Endothelial cell of umbilical vein (primary cell): ENCODE results near the gene PAEP. TPM values are rescaled to one million over a fixed set of nuclear protein-coding genes. Genes with fewer than 3 reads are reported as not detected.

ENCODE experiments used
- BruUV-seq: library from RNA; stranded (reverse); fragments of 400-500 nt; replicated peaks from 2 replicates; lab custom pipeline; 2021; lab: Mats Ljungman, UMichigan
- CTCF ChIA-PET: fragments of 300-600, 350-600 bp; sonication (Branson Sonifier 250); formaldehyde crosslinking; loops from one replicate; lab custom pipeline; 2021; ENCODE audit warnings: antibody characterized with exemption, inconsistent platforms; lab: Charles Lee
- POLR2A ChIA-PET: fragments of 300-600, 350-600 bp; sonication (Branson Sonifier 250); formaldehyde crosslinking; loops from one replicate; lab custom pipeline; 2021; ENCODE audit warnings: antibody characterized with exemption, inconsistent platforms; lab: Charles Lee
- DNase-seq: peaks from one replicate; pipeline ENCODE4 v3.0.0-alpha.2; 2011; ENCODE audit warnings: low read depth, low spot score
- FAIRE-seq: peaks from 2 replicates; lab custom pipeline; 2011; peaks lifted over from hg19 to GRCh38; lab: Jason Lieb, UNC
- H2AFZ ChIP-seq: 2 replicates; pipeline ENCODE4 v1.6.0; 2012; ENCODE audit warnings: low read depth, low read length, control low read depth, inconsistent platforms
- H3K27ac ChIP-seq: 2 replicates; pipeline ENCODE4 v1.5.1; 2011; ENCODE audit warnings: low read depth, mild to moderate bottlenecking, control low read depth, low read length, moderate library complexity; ENCODE audit not compliant: insufficient read depth
- H3K27me3 ChIP-seq, 2 experiments: 2 replicates each; pipeline versions ENCODE4 v1.6.0 to v1.6.1; 2011; ENCODE audit warnings: low read length in 2 of 2, mixed read lengths in 1 of 2; ENCODE audit not compliant: control insufficient read depth in 2 of 2, insufficient read depth in 2 of 2
- H3K36me3 ChIP-seq, 2 experiments: 2 replicates in 1 of 2; 3 replicates in 1 of 2; pipeline ENCODE4 v1.5.1; 2011; ENCODE audit warnings: low read length in 2 of 2, mild to moderate bottlenecking in 1 of 2, moderate library complexity in 1 of 2; ENCODE audit not compliant: control insufficient read depth in 2 of 2, insufficient read depth in 2 of 2; ENCODE audit errors: extremely low read depth in 1 of 2
- H3K4me1 ChIP-seq: 3 replicates; pipeline ENCODE4 v1.5.1; 2011; ENCODE audit warnings: mild to moderate bottlenecking, low read length; ENCODE audit not compliant: control insufficient read depth, insufficient read depth; ENCODE audit errors: extremely low read depth
- H3K4me2 ChIP-seq: 2 replicates; pipeline ENCODE4 v1.6.1; 2011; ENCODE audit warnings: low read length, control low read depth, mixed read lengths; ENCODE audit not compliant: insufficient read depth
- H3K4me3 ChIP-seq, 3 experiments: fragments of 200-600 bp in 1 of 3; sonication (generic), shearing (Covaris generic) in 1 of 3; replicated peaks in 1 of 3; 2 replicates each; pipeline ENCODE4 v1.5.1; 2011 to 2016; ENCODE audit warnings: control low read depth in 3 of 3, low read length in 3 of 3, mild to moderate bottlenecking in 2 of 3, inconsistent platforms in 1 of 3, low read depth in 1 of 3, moderate library complexity in 1 of 3; ENCODE audit not compliant: insufficient read depth in 1 of 3
- H3K79me2 ChIP-seq: 2 replicates; pipeline ENCODE4 v1.6.0; 2012; ENCODE audit warnings: low read length, inconsistent platforms; ENCODE audit not compliant: control insufficient read depth, insufficient read depth
- H3K9ac ChIP-seq: replicated peaks from 2 replicates; pipeline ENCODE3; 2011; ENCODE audit warnings: low read length, control low read depth; ENCODE audit not compliant: insufficient read depth; ENCODE audit errors: extremely low read depth
- H3K9me1 ChIP-seq: replicated peaks from 3 replicates; pipeline ENCODE4 v1.6.0; 2011; ENCODE audit warnings: mild to moderate bottlenecking, low read length; ENCODE audit not compliant: control insufficient read depth, insufficient read depth; ENCODE audit errors: extremely low read depth
- H3K9me3 ChIP-seq: replicated peaks from 2 replicates; pipeline ENCODE4 v1.5.1; 2012; ENCODE audit warnings: low read length, inconsistent platforms; ENCODE audit not compliant: control insufficient read depth, insufficient read depth
- H4K20me1 ChIP-seq: replicated peaks from 2 replicates; pipeline ENCODE3; 2011; ENCODE audit warnings: mild to moderate bottlenecking, low read length; ENCODE audit not compliant: control insufficient read depth, insufficient read depth; ENCODE audit errors: extremely low read depth
- EZH2 ChIP-seq: IDR thresholded peaks from 2 replicates; pipeline ENCODE4 v1.6.1; 2012; ENCODE audit warnings: borderline replicate concordance, low read depth, mild to moderate bottlenecking, moderate library complexity, low read length, inconsistent platforms; ENCODE audit not compliant: severe bottlenecking
- FOS ChIP-seq: IDR thresholded peaks from 2 replicates; pipeline ENCODE4 v1.6.1; 2011; ENCODE audit warnings: mild to moderate bottlenecking, low read length, moderate library complexity, borderline replicate concordance; ENCODE audit not compliant: insufficient read depth
- GATA2 ChIP-seq: IDR thresholded peaks from 2 replicates; pipeline ENCODE4 v1.7.0; 2011; ENCODE audit warnings: low read depth, mild to moderate bottlenecking, moderate library complexity, mixed read lengths, low read length; ENCODE audit not compliant: insufficient read length, insufficient read depth
- JUN ChIP-seq: IDR thresholded peaks from 2 replicates; pipeline ENCODE4 v1.6.1; 2011; ENCODE audit warnings: borderline replicate concordance, low read depth; ENCODE audit not compliant: insufficient read length, insufficient read depth
- MAX ChIP-seq: IDR thresholded peaks from 2 replicates; pipeline ENCODE4 v1.6.1; 2011; ENCODE audit not compliant: insufficient read depth, insufficient read length
- MYC ChIP-seq: IDR thresholded peaks from one replicate; pipeline ENCODE4 v1.6.1; 2011; ENCODE audit warnings: mild to moderate bottlenecking, low read depth, low read length
- POLR2A ChIP-seq: IDR thresholded peaks from 2 replicates; pipeline ENCODE4 v1.6.1; 2012; ENCODE audit warnings: low read depth, mild to moderate bottlenecking, control low read depth, low read length
- POLR2AphosphoS5 ChIP-seq: IDR thresholded peaks from 2 replicates; pipeline ENCODE4 v1.6.1; 2012; ENCODE audit warnings: low read depth, mild to moderate bottlenecking, control low read depth, low read length, moderate library complexity; ENCODE audit not compliant: insufficient read depth
- dilution Hi-C: fragments of 300-500 bp; cut with MboI; formaldehyde crosslinking; loops from one replicate; pipeline ENCODE4 v1.15.0; 2019; ENCODE audit warnings: low sequenced_read_pairs; ENCODE audit not compliant: extremely low pct_ligation_motif_present
- intact Hi-C: fragments of 100-400 bp; cut with micrococcal nuclease; formaldehyde crosslinking; loops from one replicate; pipeline ENCODE4 v1.10.0; 2022
- polyA plus RNA-seq, 4 experiments: library from polyadenylated mRNA; depleted of rRNA in 3 of 4; stranded (reverse) in 3 of 4; unstranded in 1 of 4; fragments of >200 nt; gene quantifications; 2 replicates each; pipeline versions ENCODE4 v1.2.1 to v1.2.3, GENCODE V29; 2011 to 2012; ENCODE audit warnings: missing spikeins in 1 of 4
- total RNA-seq: library from RNA; stranded (reverse); gene quantifications from 2 replicates; pipeline ENCODE4 v1.2.3, GENCODE V29; 2021
- TF ChIP-seq, protein P1 (sequence below), 2 donors: IDR thresholded peaks; 1 replicate in 1 of 2; 2 replicates in 1 of 2; pipeline ENCODE4 v1.5.1; 2011; ENCODE audit warnings: low read length in 2 of 2, mild to moderate bottlenecking in 2 of 2, moderate library complexity in 2 of 2, control low read depth in 1 of 2, inconsistent platforms in 1 of 2, low read depth in 1 of 2; ENCODE audit not compliant: insufficient read depth in 1 of 2; ENCODE audit errors: extremely low read depth in 1 of 2

The PAEP gene
- total and polyA plus RNA-seq, 2 donors (not counting 3 experiments of a cell fraction or from before 2014, with no cell fraction given) = not detected

DNA sequence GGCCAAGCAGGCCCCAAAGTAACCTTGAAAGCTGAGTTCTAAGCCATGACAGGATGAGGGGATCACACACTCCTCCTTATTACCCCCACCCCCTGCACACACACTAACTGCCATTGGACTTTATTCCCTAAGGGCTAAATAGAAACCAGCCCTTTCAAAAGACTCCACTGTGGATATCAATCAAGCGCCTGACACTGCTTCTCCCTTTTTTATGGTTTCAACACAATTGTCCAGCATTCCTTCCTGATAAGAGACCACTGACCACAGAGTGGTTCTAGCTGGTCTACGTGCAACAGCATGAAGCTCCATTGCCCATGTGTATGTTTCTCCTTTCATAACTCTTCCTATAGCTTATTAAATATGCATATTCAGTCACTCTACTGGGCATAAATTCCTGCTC, 34.7 kb downstream of the PAEP start:
- dilution Hi-C loops = no loop called here

More for the DNA sequence above, 34.7 kb downstream of the PAEP start:
- Histone ChIP-seq H3K79me2 (no peaks in the 10 kb centered on the region), H3K4me3 (no peak overlapping the region), H3K9me1 (no peaks in the 10 kb centered on the region), H3K4me1 (no peaks in the 10 kb centered on the region), H4K20me1 (no peaks in the 10 kb centered on the region), H3K27me3 (peaks cover 5 to 26% of the 10 kb centered on the region in 2 experiments), H3K36me3 (no peaks in the 10 kb centered on the region), H3K9ac (no peak overlapping the region), H3K27ac (no peak overlapping the region), H2AFZ (no peak overlapping the region), H3K9me3 (no peaks in the 10 kb centered on the region), H3K4me2 (no peak overlapping the region)
- no TSS peak for BruUV-seq
- no peak for DNase-seq
- ChIA-PET CTCF (interaction anchor here (0.9 to 1.0 kb wide), 2 partner anchors 8 to 91 kb away, joined by 3 read pairs; no protein-coding TSS in a partner anchor), POLR2A (no interaction called here)
- TF ChIP-seq JUN = no peak
- no peak for TF ChIP-seq POLR2A
- TF ChIP-seq, protein P1, sequence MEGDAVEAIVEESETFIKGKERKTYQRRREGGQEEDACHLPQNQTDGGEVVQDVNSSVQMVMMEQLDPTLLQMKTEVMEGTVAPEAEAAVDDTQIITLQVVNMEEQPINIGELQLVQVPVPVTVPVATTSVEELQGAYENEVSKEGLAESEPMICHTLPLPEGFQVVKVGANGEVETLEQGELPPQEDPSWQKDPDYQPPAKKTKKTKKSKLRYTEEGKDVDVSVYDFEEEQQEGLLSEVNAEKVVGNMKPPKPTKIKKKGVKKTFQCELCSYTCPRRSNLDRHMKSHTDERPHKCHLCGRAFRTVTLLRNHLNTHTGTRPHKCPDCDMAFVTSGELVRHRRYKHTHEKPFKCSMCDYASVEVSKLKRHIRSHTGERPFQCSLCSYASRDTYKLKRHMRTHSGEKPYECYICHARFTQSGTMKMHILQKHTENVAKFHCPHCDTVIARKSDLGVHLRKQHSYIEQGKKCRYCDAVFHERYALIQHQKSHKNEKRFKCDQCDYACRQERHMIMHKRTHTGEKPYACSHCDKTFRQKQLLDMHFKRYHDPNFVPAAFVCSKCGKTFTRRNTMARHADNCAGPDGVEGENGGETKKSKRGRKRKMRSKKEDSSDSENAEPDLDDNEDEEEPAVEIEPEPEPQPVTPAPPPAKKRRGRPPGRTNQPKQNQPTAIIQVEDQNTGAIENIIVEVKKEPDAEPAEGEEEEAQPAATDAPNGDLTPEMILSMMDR (IDR thresholded peaks at IDR 0.05; ENCODE audit: extremely low read depth in 1 of 2, insufficient read depth in 1 of 2, low read depth in 1 of 2, low read length in 2 of 2) = no peak
- TF ChIP-seq MYC = no peak
- TF ChIP-seq EZH2 = no peak
- no peak for TF ChIP-seq MAX
- TF ChIP-seq GATA2 = no peak
- no peak for TF ChIP-seq FOS
- TF ChIP-seq POLR2AphosphoS5 = no peak
- intact Hi-C loops = no loop called here
- no peak for FAIRE-seq
